HG03439 (cell line): ENCODE measurements around the gene TMEM45A.
"Not testable (repeated sequence)": the region's sequence is repeated elsewhere in the genome, so short reads cannot be mapped to it uniquely, and the experiment has no call there.

ENCODE experiments used
- ATAC-seq: cut with Tn5 transposase; IDR thresholded peaks from one replicate; pipeline ENCODE4 v1.9.1; 2021; ENCODE audit warnings: mild to moderate bottlenecking, moderate library complexity; ENCODE audit not compliant: unreplicated experiment

The TMEM45A gene

DNA sequence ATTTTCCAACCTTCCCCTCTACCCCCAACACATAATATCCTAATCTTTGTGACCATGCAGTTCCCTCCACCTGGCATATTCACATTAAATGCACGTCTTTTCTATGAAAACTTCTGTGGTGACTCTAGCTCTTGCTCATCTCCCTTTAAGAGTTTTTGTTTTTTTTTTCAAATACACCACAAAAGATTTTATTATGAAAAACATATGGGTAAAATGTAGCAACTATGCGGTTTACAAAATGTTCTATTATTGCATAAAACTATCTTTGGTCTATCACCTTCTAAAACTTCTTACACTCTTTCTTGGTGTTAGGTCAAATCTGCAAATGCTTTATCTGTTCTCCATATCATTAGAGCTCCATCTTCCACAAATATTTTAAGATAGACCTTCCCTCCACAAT, 78.4 kb downstream of the TMEM45A start:
- no peak for ATAC-seq

- no peak for ATAC-seq
These were observed 82.1 kb downstream of the TMEM45A start for GRCh38 chr3:100574536-100574935.

DNA sequence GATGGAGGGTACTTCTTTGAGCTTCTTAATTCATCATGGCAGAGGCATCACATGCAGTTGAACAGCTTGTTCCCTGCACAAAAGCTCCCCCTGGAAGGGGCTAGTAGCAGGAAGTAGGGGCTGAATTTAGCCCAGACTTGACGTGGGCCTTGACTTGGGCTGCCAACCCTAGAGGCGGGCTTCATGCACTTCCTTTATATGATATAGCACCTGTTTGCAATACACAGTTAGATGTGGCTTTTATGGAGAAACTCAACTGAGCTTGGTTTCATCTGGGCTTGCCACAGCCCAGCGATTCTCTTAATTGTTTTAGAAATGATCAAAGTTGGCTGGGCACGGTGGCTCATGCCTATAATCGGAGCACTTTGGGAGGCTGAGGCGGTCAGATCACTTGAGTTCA, 83.3 kb downstream of the TMEM45A start:
- ATAC-seq = no peak

DNA sequence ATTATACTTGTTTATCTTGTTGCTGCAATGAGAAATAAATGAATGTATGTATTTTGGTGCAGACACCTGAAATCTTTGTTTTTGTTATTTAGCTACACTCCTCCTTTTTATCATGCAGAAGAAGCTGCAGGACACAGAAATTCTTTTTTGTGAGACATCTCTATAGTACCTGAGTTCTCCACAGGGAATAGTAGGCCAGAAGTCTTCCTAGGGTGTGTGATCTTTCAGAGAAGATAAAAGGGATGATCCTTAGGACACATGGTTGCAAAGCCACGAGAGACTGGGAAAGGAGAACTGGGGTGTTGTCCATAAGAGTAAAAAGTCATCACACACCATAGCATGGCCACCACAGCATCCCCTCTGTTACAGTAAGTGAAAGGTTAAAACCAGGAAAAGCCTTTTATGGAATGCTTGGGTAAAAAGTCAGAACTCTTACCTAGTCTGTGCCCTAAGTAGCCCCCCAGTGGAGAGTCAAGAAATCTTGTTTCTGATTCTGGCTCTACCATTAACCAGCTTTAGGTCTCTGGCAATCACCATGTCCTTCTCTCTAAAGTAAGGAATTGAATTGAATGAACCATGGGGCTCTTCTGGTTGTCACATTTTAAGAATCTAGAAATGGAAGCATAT, 85.1 kb downstream of the TMEM45A start:
- no peak for ATAC-seq

- ATAC-seq = no peak
These were observed 86.2 kb downstream of the TMEM45A start for GRCh38 chr3:100578646-100579045.

DNA sequence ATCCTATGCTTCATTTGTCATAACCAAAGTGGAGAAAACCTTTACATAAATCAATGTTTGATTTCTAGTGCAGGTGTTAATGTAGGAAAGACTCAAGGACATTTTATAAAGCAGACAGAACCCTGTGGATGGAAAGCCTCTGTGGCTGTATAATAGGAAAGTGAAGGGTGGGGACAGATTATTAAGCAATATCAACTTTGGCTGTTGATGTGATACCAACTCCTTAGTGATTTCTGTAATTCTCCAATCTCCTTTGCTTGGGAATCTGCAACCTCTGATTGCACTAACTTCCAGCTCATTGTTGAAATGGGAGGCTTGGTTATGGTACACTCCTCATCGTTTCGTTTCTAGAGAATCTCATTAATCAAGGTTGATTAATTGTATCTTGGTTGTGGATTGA, 87.7 kb downstream of the TMEM45A start:
- no peak for ATAC-seq

GRCh38 chr3:100581650-100582049, 89.2 kb downstream of the TMEM45A start:
- no peak for ATAC-seq

- ATAC-seq = not testable (repeated sequence)
These were observed 89.7 kb downstream of the TMEM45A start for GRCh38 chr3:100582157-100582556.

GRCh38 chr3:100584101-100584660, 91.8 kb downstream of the TMEM45A start:
- ATAC-seq = no peak

- ATAC-seq = no peak
These were observed 94.4 kb downstream of the TMEM45A start for GRCh38 chr3:100586832-100587231.

DNA sequence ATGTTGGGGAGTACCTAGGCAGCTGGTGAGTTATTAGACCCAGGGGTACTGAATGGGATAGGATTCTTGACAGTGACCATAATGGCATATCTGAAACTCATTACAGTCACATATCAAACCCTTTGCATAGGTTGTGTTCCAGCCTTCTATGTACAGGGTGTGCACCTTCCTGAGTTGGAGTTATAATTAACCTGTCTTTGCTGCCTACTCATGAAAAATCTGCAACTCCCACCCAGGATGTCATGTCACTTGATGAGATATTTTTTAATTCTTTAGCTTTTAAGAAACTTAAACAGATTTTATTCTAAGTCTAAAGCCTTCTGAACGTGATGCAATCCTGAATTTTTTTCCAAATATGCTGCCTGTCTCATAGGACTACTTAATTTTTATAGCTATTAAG, 95.8 kb downstream of the TMEM45A start:
- ATAC-seq = no peak

DNA sequence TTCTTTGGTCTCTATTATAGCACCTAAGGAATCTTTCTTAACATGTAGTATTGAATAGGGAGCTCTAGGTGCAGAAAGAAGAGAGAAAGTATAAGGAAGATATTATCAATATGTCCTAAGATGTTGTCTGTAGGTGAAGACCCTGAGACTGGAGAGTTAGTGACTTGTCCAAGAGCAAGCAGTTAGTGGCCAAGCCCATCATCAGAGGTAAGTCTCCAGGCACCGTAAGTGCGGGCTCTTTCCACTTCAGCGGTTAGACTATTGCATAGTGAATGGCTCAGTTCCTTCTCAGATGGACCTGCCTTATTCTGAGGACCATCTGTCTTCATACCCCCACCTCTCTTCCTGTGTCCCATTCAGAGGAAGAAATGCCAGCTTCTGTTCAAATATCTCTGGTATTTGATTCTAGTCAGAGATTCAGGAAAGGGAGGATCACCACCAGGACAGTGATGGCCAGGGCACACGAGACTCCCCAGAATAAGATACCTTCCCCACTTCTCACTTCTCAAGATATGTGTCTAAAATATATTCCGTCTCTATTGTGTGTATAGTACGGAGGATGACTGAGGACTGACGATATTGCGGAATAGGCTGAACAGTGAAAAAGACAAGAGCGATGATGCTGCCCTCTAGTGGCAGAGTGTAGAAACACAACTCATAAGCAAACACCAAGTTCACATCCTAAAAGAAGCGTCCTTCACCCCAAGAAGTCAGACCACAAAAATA, 97.9 kb downstream of the TMEM45A start:
- peak; percentile 86 for ATAC-seq

DNA sequence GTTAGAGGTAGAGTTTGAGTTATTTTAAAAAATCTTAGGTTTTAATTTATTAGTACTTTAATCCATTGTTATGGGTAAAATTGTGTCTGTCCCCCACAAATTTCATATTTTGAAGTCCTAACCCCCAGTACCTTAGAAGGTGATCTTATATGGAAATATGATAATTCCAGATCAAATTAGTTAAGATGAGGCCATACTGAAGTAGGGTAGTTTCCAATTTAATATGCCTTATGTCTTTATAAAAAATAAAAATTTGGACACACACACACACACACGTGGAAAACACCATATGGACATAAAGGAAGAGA, 98.4 kb downstream of the TMEM45A start:
- no peak for ATAC-seq

- no peak for ATAC-seq
These were observed 99.0 kb downstream of the TMEM45A start for GRCh38 chr3:100591411-100591810.

DNA sequence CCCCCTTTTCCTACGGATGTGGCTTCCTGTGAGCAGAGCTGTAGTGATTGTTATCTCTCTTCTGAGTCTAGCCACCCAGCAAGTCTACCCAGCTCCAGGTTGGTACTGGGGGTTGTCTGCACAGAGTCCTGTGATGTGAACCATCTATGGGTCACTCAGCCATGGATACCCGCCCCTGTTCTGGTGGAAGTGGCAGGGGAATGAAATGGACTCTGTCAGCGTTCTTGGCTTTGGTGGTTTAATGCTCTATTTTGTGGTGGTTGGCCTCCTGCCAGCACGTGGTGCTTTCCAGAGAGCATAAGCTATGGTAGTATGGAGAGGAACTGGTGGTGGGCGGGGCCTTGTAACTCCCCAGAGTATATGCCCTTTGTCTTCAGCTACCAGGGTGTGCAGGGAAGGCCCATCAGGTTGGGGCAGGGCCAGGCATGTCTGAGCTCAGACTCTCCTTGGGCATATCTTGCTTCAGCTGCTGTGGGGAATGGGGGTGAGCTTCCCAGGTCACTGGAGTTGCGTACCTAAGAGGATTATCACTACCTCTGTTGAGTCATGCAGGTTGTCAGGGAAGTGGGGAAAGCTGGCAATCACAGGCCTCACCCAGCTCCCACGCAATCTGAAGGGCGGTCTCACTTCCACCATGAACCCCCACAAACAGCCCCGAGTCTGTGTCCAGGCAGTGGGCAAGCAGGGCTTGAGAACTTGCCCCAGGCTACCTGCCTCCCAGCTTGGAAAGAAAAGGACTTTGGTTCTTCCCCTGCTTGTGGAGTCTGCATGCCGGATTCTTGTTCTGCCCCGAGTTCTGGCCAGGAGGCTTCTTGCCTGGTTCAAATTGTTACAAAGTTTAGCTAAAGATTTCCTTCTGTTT, 108.0 kb downstream of the TMEM45A start:
- no peak for ATAC-seq

GRCh38 chr3:100602506-100603444, 110.4 kb downstream of the TMEM45A start:
- no peak for ATAC-seq

- ATAC-seq = no peak
These were observed 111.0 kb downstream of the TMEM45A start for GRCh38 chr3:100603469-100603868.

DNA sequence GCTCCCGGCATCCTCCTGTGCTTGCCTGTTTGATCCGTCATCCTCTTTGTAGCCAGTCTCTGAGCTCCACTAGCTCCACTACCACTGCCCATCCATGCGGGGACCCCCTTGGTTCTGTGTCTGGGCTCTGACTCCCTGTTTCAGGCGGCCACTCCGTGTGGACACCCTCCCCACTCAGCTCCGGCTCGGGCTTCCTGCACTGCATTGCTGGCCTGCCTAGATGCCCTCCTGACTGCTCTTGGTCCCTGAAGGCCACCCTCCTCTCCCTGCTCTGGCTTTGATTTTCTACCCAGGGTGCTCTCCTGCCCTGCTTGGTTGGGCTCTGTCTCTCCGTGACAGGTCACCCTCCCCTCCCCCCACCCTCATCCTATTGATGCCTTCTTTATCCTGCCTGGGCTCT, 112.9 kb downstream of the TMEM45A start:
- ATAC-seq = no peak

GRCh38 chr3:100606894-100607512, 114.6 kb downstream of the TMEM45A start:
- peak; percentile 69 for ATAC-seq

DNA sequence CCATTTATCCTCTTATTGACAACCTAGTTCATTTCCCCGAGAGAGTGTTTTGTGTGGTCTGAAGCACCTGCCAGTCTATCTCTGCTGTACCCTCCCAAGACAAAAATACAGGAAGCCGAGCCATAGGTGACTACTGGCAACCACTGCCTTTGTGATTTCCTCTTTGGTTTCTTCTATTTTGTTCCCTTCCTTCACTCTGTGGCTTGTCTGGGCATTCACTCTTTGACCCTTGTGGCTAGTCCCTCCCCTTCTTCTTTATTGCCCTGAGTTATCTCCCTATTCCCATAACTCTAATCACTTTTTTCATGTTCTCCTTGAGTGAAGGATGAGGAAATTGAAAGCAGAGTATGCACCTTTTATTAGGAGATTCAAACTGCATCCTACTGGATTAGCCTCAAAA, 116.9 kb downstream of the TMEM45A start, which contains the start of gene ADGRG7:
Gene ADGRG7 (plus strand): TSS at position 297 of the 400 bp plus-strand sequence. CDS start 256 bp downstream, outside the sequence.
- ATAC-seq = no peak
